WTC11 (cell line): ENCODE results near the gene MICAL3. TPM values are rescaled to one million over a fixed set of nuclear protein-coding genes. Genes with fewer than 3 reads are reported as not detected.

Source experiments
- E2F5 ChIP-seq: sonication (generic); formaldehyde crosslinking; IDR thresholded peaks from 2 replicates; pipeline ENCODE4 v1.8.1; 2022; ENCODE audit warnings: mild to moderate bottlenecking, moderate library complexity, missing genetic modification reagents
- GABPB1 ChIP-seq: sonication (generic); formaldehyde crosslinking; IDR thresholded peaks from 2 replicates; pipeline ENCODE4 v1.8.1; 2023; ENCODE audit warnings: mild to moderate bottlenecking, missing genetic modification reagents
- RELA ChIP-seq: sonication (generic); formaldehyde crosslinking; IDR thresholded peaks from 2 replicates; pipeline ENCODE4 v1.8.1; 2022; ENCODE audit warnings: missing genetic modification reagents, mild to moderate bottlenecking, borderline replicate concordance
- TEAD4 ChIP-seq: sonication (generic); formaldehyde crosslinking; IDR thresholded peaks from 2 replicates; pipeline ENCODE4 v1.8.0; 2022; ENCODE audit warnings: mild to moderate bottlenecking, missing genetic modification reagents
- ZNF317 ChIP-seq: sonication (generic); formaldehyde crosslinking; IDR thresholded peaks from 2 replicates; pipeline ENCODE4 v1.8.1; 2023; ENCODE audit warnings: low read depth, mild to moderate bottlenecking, moderate library complexity, missing genetic modification reagents, borderline replicate concordance
- microRNA-seq: library from miRNA; unstranded; fragments of <30 nt; microRNA quantifications from one replicate; pipeline ENCODE4 v1.2.0, GENCODE V29; 2022; ENCODE audit warnings: borderline number of aligned reads
- total RNA-seq: library from RNA; stranded (reverse); gene quantifications from 3 replicates; pipeline ENCODE4 v1.2.3, GENCODE V29; 2021
- TF ChIP-seq, protein P1 (sequence below): sonication (generic); formaldehyde crosslinking; IDR thresholded peaks from 2 replicates; pipeline ENCODE4 v1.8.0; 2023; ENCODE audit warnings: missing genetic modification reagents, mild to moderate bottlenecking, borderline replicate concordance
- TF ChIP-seq, protein P2 (sequence below): fragments of 250-450 bp; sonication (Bioruptor Pico); IDR thresholded peaks from 2 replicates; pipeline ENCODE4 v1.8.0; 2021; ENCODE audit warnings: mild to moderate bottlenecking

The MICAL3 gene
- total RNA-seq, 1 experiment from 2014 or later: 41.2 TPM

- TF ChIP-seq, protein P1, sequence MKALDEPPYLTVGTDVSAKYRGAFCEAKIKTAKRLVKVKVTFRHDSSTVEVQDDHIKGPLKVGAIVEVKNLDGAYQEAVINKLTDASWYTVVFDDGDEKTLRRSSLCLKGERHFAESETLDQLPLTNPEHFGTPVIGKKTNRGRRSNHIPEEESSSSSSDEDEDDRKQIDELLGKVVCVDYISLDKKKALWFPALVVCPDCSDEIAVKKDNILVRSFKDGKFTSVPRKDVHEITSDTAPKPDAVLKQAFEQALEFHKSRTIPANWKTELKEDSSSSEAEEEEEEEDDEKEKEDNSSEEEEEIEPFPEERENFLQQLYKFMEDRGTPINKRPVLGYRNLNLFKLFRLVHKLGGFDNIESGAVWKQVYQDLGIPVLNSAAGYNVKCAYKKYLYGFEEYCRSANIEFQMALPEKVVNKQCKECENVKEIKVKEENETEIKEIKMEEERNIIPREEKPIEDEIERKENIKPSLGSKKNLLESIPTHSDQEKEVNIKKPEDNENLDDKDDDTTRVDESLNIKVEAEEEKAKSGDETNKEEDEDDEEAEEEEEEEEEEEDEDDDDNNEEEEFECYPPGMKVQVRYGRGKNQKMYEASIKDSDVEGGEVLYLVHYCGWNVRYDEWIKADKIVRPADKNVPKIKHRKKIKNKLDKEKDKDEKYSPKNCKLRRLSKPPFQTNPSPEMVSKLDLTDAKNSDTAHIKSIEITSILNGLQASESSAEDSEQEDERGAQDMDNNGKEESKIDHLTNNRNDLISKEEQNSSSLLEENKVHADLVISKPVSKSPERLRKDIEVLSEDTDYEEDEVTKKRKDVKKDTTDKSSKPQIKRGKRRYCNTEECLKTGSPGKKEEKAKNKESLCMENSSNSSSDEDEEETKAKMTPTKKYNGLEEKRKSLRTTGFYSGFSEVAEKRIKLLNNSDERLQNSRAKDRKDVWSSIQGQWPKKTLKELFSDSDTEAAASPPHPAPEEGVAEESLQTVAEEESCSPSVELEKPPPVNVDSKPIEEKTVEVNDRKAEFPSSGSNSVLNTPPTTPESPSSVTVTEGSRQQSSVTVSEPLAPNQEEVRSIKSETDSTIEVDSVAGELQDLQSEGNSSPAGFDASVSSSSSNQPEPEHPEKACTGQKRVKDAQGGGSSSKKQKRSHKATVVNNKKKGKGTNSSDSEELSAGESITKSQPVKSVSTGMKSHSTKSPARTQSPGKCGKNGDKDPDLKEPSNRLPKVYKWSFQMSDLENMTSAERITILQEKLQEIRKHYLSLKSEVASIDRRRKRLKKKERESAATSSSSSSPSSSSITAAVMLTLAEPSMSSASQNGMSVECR (CRISPR knock-in tag): no peak
- TF ChIP-seq GABPB1 (CRISPR knock-in tag) (no peak), ZNF317 (CRISPR knock-in tag) (no peak), RELA (CRISPR knock-in tag) (no peak), TEAD4 (CRISPR knock-in tag) (no peak), E2F5 (CRISPR knock-in tag) (no peak)
- TF ChIP-seq, protein P2, sequence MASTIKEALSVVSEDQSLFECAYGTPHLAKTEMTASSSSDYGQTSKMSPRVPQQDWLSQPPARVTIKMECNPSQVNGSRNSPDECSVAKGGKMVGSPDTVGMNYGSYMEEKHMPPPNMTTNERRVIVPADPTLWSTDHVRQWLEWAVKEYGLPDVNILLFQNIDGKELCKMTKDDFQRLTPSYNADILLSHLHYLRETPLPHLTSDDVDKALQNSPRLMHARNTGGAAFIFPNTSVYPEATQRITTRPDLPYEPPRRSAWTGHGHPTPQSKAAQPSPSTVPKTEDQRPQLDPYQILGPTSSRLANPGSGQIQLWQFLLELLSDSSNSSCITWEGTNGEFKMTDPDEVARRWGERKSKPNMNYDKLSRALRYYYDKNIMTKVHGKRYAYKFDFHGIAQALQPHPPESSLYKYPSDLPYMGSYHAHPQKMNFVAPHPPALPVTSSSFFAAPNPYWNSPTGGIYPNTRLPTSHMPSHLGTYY (CRISPR knock-in tag): no peak
These were observed 285.8 kb downstream of the MICAL3 start (continued) for GRCh38 chr22:17738386-17739128.

Small RNA genes within 50 kb of the gene (microRNA-seq; reads per million reads assigned to microRNA genes)
- gene MIR3198-1 (not detected), gene MIR648 (not detected)

Other genes starting within 250 kb of the MICAL3 start
- gene PEX26, start 53.4 kb upstream of the MICAL3 start, total RNA-seq: 43.0 to 52.3 TPM (median 44.8 TPM) in 3 replicates
- gene TUBA8, start 86.2 kb upstream of the MICAL3 start, total RNA-seq: 0.50 to 1.3 TPM (median 0.72 TPM) in 3 replicates
- 3.9 to 4.4 TPM (median 4.3 TPM) in 3 replicates for gene USP18, start 125.6 kb upstream of the MICAL3 start, total RNA-seq